Fibroblast of skin of back (primary cell): ENCODE data around the gene SLC6A20.

Experiments used
- DNase-seq: peaks from one replicate; pipeline ENCODE4 v3.0.0-alpha.2; 2013

Gene SLC6A20

DNA sequence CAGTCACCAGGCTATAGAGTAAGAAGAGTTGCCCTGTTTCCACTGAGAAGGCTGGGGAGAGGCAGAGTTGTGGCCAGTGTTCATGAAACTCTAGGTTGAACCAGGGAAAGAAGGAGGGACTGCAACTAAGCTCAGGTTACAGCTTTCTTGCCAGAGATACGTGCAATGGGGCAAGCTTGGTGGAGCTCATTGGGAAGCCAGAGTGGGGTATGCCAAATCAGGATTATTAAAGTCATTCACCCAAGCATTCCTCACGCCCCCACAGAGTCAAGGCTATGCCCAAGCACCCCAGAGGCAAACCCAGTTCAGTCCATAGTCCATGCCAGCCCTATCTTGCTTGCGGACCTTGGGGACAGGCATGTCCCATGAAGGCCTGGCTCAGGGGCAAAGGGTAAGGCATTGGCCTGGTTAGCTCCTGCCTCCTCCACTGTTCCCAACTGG lies 17.6 kb downstream of the SLC6A20 start:
- DNase-seq: no peak

GRCh38 chr3:45777746-45778386 lies 18.5 kb downstream of the SLC6A20 start:
- no peak for DNase-seq

GRCh38 chr3:45777111-45777745 lies 19.1 kb downstream of the SLC6A20 start:
- no peak for DNase-seq

DNA sequence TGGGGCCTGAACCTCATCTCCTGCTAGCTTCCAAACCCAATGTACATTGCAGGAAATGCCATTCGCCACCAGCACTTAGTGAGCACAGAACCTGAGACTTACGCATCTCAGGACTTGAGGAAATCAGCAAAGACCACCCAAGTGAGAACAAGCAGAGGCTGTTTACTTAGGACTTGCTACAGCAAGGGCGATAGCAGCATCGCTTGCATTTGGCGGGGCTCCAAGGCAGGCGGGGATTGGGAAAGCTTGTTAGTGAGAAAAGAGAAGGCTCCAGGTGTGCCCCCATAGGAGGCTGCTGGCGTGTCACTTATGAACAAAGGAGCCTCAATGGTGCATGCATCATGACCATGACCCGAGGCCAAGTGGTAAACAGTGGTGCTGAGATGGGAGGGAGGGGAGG lies 19.7 kb downstream of the SLC6A20 start:
- DNase-seq: no peak

DNA sequence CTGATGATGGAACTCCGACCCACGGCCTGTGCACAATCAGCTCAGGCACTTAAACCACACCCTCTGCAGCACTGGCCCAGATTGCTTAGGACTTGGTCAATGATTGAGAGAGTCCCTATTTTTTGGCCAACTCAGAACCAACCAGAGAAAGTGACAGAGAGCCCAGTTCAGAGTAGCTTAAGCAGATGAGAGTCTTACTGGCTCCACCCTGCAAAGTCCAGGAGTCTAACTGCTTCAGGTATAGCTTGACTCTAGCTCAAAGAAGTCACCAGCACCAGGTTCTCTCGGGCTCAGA lies 20.1 kb downstream of the SLC6A20 start:
- no peak for DNase-seq

DNA sequence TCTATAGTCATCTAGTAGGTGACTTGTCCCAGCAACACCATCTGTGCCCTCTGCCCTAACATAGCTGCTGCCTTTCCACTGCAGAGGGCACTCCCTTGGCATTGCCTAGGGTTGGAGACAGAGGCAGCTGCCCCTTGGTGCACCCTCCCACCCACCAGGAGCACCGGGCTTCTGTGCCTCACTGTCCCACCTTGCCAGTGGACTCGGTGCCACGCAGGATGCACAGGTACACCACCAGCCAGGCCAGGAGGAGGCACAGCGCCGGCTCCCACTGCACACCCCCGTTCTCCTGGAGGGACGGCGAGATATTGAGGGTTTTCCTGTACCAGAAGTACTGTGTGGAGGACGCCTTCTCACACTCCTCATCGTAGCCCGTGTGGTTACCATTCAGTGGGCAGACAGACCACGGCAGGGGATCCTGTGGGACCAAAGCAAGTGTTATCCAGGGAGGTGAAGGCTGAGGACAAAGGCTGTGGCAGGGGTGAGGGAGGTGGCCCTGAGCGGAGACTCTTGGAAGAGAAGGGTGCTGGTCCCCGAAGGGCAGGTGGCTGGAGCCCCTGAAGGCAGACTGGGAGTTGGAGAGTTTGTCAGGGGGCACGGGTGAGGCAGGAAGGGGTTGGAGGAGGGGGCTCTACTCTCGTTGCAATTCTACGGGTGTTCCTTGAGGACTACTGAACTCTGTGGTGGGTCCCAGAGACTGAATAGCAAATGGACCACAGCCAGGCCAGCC lies 20.6 kb downstream of the SLC6A20 start:
- no peak for DNase-seq

DNA sequence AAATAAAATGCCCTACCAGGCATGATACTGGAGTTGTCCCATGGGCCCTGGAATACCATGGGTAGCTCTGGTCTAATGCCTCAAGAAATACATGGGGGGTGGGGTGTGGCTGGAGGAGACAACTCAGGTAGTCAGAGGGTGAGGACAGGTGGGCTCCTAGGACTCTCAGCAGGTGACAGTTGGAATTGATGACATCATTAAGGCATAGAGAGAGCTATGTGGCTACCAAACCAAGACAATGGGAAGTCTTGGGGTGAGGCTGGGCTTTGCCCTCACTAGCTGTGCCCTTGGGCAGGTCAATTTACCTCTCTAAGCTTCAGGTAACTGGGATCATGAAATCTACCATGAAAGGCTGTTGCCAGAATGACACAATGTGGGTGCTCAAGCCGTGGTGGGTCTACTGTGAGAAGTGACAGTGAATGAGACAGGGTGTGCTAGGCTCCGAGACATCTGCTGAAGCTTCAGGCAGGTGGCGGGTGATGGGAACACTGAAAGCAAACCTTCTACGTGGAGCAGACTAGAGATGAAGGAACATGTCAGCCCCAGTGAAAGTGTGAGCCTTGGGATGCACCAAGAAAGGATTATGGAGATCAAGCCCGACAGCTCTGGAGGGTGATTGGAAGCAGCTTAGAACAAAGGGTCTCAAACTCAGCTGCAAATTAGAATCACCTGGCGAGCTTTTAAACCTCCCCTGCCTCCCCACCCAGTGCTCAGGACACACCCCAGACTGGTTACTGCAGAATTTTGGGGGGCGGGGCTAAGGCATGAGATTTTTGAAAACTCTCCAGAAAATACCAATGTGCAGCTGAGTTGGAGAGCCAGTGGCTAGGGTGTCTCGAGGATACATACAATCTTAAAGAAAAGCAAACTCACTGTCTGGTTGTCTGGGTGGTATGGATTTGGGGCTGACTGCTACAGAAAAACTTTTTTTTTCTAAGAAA lies 21.5 kb downstream of the SLC6A20 start:
- DNase-seq: no peak

- no peak for DNase-seq
Observed at GRCh38 chr3:45773714-45774449, 22.5 kb downstream of the SLC6A20 start.

DNA sequence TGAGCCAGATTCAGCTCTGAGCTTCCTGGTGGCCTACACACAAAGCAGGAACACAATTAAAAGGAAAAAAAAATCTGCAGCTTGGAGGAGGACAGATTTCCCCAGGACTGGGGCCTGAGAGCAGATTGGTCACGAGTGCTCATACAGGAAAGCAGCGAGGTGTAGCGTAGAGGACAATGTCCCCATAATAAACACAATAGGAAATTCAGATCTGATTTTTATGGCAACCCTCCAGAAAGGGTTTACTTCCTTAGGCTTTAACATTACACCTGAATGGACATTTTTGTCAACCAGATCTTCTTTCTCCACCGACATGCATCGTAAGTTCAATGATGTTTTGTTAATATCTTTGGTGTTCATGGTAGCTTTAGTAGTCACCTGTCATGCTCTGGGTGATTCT lies 23.3 kb downstream of the SLC6A20 start:
- no peak for DNase-seq

DNA sequence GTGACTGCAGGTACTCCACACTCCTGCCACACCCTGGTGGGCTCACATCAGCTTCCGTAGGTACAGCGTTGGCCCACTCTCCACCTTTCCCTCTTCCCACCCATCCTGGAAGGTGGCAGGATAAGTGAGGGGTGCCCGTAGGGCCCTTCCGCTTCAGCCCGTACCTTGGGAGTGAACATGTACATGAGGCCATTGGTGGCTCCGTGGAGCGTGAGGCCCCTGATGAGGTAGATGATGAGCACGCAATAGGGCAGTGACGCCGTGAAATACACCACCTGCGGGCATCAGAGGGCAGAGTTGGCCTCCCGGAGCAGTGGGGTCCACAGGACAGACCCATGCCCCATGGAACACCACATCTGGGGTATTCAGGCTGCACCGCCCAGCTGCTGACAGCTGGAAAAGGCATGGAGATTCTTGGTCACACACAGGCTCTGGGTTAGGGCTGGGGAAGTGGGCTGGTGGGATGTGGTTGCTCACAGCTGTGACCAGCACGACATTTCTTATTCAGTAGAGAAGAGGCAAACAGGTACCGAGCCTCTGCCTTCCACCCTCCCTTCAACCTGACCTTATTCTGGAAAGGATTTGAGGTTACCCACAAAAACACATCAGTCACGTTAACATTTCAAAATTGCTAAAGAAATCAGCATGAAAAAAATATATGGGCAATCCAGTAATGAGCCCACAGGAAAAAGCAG lies 23.8 kb downstream of the SLC6A20 start:
- DNase-seq: no peak

- DNase-seq: no peak
Observed at GRCh38 chr3:45771831-45772230, 24.5 kb downstream of the SLC6A20 start.

DNA sequence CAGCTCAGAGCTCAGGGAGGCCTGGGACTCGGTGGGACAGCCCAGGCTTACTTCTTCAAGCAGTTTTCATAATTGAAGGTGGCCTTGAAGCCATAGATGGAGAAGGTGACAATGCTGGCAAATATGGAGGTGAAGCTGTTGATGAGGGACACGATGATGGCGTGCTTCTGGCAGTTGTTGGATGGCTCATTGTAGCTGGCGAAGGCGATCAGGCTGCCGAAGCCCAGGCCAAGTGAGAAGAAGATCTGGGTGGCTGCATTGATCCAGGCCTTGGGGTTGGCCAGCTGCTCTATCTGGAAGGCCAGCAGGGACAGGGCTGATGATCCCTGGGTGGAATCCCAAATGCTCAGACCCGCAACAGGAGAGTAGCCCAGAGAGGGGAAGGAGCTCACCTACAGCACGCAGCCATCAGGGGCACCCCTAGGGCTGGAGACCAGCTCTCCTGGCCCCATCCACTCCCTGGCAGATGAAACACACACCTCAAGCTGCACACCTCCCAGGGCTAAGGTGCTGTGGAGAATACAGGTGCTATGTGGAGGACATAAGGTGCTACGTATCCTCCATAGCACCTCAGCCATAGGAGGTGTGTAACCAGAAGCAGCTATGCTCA lies 25.1 kb downstream of the SLC6A20 start:
- no peak for DNase-seq

DNA sequence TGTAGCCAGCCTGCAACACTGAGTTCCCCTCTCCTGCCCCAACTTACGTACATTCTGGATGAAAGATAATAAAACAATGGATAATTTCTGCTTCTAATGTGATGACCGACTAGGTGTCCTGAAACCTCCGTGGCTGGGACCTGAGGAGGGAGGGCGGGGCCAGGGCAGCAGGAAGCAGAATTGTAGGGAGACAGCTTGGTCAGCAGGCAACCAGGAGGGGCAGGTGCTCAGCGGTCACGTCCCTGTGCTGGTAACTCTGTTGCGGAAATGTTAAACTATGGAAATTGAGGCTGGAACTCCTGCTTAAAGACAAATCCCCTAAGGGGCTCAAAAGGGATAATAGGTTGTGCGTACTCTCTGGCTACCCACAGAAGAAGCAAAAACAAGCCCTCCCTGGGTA lies 30.4 kb downstream of the SLC6A20 start:
- no peak for DNase-seq

DNA sequence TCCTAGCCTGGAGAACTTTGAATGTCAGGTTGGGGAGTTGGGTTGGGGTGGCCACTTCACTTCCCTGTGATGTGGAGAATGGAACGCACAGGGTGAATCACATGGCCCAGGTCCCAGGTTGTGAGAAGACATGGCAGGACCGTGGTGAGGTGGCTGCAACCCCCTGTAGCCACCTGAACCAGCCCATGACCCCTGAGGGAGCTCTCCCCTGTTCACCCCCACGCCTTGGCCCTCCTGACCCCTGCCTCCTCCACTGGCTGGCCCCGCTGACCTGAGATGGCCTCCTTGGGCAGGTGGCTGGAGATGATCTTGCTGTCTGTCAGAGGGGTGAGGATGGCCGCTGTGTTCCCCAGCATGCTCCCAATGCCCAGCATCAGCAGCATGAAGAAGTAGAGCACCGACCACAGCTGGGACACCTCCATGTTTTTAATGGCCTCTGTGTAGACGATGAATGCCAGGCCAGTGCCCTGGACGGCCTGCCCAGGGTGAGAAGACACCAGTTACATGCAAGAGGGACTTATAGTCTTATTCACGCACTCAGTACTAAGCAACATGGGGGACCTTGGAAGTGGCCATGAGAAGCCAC lies 31.0 kb downstream of the SLC6A20 start:
- no peak for DNase-seq

GRCh38 chr3:45763303-45763675 lies 33.0 kb downstream of the SLC6A20 start:
- DNase-seq: no peak

DNA sequence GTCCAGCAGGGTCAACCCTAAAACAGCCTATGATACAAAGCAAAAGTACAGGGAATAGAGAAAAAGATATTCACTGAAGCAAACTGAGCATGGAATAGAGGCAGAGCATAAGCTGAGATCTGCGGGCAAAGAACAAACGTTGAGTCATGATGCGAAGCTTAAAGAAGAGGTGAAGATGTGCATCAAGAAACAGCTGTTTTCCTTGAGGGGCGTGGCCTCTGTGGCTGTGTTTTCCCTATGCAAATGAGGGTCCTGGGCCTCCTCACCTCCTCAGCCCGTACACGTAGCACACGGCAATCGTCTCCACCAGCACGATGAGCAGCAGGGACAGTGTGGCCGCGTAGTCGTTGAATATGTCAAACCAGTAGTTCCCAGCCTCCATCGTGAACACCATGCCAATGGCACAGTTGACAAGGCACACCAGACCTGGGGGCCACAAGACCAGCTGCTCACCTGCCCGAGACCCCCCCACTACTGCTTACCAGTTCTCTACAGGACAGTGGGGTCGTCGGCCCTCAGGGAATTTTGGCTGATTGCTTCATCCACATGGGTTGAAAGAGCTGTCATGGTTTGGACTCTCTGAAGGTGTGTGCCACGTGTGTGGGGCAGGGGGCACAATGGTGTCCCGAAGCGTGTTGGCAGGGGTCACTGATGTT lies 33.6 kb downstream of the SLC6A20 start:
- DNase-seq: no peak

DNA sequence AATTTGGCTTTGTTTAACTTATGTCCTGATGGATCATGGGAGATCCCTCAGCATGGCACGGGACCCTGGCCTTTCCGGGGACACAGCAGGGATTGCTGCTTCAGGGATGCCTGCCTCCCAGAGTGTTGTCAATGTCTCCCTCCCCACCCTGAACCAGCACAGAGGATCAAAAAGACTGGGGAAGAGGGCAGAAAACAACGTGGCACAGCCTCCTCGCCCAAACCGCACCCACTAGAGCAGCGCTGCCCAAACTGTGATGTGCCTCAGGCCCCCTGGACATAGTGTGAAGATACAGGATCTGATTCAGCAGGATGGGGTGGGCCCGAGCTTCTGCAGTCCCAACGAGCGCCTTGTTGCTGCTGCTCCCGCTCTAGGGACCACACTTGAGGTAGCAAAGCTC lies 34.5 kb downstream of the SLC6A20 start:
- no peak for DNase-seq

DNA sequence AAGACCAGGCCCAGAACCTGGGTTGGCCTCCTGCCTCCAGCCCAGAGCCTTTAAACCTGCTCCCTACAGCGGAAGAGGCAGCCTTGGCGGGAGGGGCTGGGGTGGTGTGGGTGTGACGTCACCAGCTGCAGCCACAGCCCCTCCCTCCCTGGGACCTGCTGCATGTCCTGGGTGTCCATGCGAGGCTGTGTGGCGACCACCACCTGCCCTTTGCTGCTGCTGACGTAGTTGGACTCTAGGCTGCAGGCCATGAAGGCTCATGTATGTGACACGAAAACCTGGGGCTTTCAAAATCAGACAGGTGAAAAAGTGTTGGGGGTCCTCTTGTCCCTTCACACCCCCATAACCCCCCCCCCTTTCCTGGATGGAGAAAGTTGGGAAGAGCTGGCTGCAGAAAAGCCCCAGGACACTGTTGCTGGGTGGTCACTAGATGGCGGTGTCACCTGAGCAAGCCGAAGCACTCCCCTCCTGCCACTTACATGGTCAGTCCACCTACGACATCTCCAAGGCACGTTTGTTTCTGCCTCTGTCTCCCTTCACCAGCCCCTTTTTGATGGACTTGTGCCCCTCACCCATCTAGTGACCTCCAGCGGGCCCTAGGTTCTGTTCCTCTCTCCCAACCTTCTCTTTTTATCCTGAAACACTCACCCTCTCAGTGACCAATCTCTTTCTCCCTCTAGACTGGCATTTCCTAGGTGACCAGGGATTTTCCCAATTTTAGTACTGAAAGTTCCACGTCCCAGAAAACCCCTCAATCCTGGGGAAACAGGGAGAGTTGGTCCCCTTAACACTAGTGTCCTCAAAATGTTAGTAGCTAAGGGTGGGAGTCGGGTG lies 35.2 kb downstream of the SLC6A20 start:
- DNase-seq: peak; percentile 47

- no peak for DNase-seq
Observed at GRCh38 chr3:45759851-45760250, 36.5 kb downstream of the SLC6A20 start.
